H9 (cell line): ENCODE measurements around the gene CDKAL1. TPM values are rescaled to one million over a fixed set of nuclear protein-coding genes. Genes with fewer than 3 reads are reported as not detected.

Source experiments
- DNase-seq: peaks from one replicate; pipeline ENCODE4 v3.0.0-alpha.2; 2017
- H2AFZ ChIP-seq: one replicate; pipeline ENCODE4 v1.6.1; 2013; ENCODE audit warnings: mild to moderate bottlenecking, low read length, control low read depth, moderate library complexity
- H2AK5ac ChIP-seq: 2 replicates; pipeline ENCODE4 v1.6.1; 2013; ENCODE audit warnings: low read length, control low read depth, mixed read lengths; ENCODE audit not compliant: insufficient read length
- H2BK120ac ChIP-seq: one replicate; pipeline ENCODE4 v1.6.1; 2013; ENCODE audit warnings: low read depth, mild to moderate bottlenecking, low read length, control low read depth, inconsistent platforms; ENCODE audit not compliant: poor library complexity, severe bottlenecking
- H2BK12ac ChIP-seq: 2 replicates; pipeline ENCODE4 v1.6.1; 2013; ENCODE audit warnings: low read length, control low read depth, mixed read lengths, low read depth; ENCODE audit not compliant: insufficient read length
- H2BK15ac ChIP-seq: 2 replicates; pipeline ENCODE4 v1.6.1; 2013; ENCODE audit warnings: low read depth, low read length, control low read depth
- H2BK20ac ChIP-seq: one replicate; pipeline ENCODE4 v1.6.1; 2013; ENCODE audit warnings: low read depth, mild to moderate bottlenecking, low read length, control low read depth, inconsistent platforms; ENCODE audit not compliant: poor library complexity, severe bottlenecking
- H2BK5ac ChIP-seq: 2 replicates; pipeline ENCODE4 v1.6.1; 2013; ENCODE audit warnings: low read length, control low read depth, mixed read lengths; ENCODE audit not compliant: insufficient read length
- H3K14ac ChIP-seq: 2 replicates; pipeline ENCODE4 v1.6.1; 2013; ENCODE audit warnings: low read length, control low read depth; ENCODE audit not compliant: insufficient read depth
- H3K18ac ChIP-seq: 2 replicates; pipeline ENCODE4 v1.6.1; 2013; ENCODE audit warnings: low read depth, mild to moderate bottlenecking, mixed read lengths, low read length, control low read depth; ENCODE audit not compliant: insufficient read length
- H3K23ac ChIP-seq: 2 replicates; pipeline ENCODE4 v1.6.1; 2013; ENCODE audit warnings: low read length, control low read depth, mixed read lengths, low read depth; ENCODE audit not compliant: insufficient read length
- H3K23me2 ChIP-seq: 2 replicates; pipeline ENCODE4 v1.6.1; 2013; ENCODE audit warnings: low read depth, mild to moderate bottlenecking, mixed read lengths, low read length, control low read depth; ENCODE audit not compliant: insufficient read length, poor library complexity, severe bottlenecking
- H3K27ac ChIP-seq: 2 replicates; pipeline ENCODE4 v1.5.1; 2013; ENCODE audit warnings: low read length, control low read depth, mixed read lengths, low read depth; ENCODE audit not compliant: insufficient read length
- H3K27me3 ChIP-seq: 2 replicates; pipeline ENCODE4 v1.6.1; 2013; ENCODE audit warnings: low read length, control low read depth, inconsistent platforms; ENCODE audit not compliant: insufficient read depth
- H3K4ac ChIP-seq: 2 replicates; pipeline ENCODE4 v1.6.1; 2013; ENCODE audit warnings: low read depth, mild to moderate bottlenecking, control low read depth, inconsistent platforms, low read length, moderate library complexity
- H3K4me1 ChIP-seq: 2 replicates; pipeline ENCODE4 v1.6.1; 2013; ENCODE audit warnings: low read length, control low read depth, inconsistent platforms; ENCODE audit not compliant: insufficient read depth
- H3K4me2 ChIP-seq: 2 replicates; pipeline ENCODE4 v1.6.1; 2013; ENCODE audit warnings: low read length, control low read depth, mixed read lengths; ENCODE audit not compliant: insufficient read length, insufficient read depth
- H3K56ac ChIP-seq: 2 replicates; pipeline ENCODE4 v1.6.1; 2013; ENCODE audit warnings: low read depth, mild to moderate bottlenecking, mixed read lengths, low read length, control low read depth; ENCODE audit not compliant: insufficient read length
- H3K79me1 ChIP-seq: 2 replicates; pipeline ENCODE4 v1.6.1; 2013; ENCODE audit warnings: low read depth, mild to moderate bottlenecking, moderate library complexity, low read length, control low read depth, inconsistent platforms; ENCODE audit not compliant: insufficient read depth, poor library complexity, severe bottlenecking
- H3K79me2 ChIP-seq: 2 replicates; pipeline ENCODE4 v1.6.1; 2013; ENCODE audit warnings: low read length, control low read depth, inconsistent platforms; ENCODE audit not compliant: insufficient read depth
- H3K9ac ChIP-seq: 2 replicates; pipeline ENCODE4 v1.6.1; 2013; ENCODE audit warnings: low read length, control low read depth, mixed read lengths; ENCODE audit not compliant: insufficient read length; ENCODE audit errors: extremely low read depth
- H3K9me3 ChIP-seq: one replicate; pipeline ENCODE4 v1.6.1; 2013; ENCODE audit warnings: low read depth, low read length, inconsistent platforms; ENCODE audit not compliant: control insufficient read depth
- H3T11ph ChIP-seq: one replicate; pipeline ENCODE4 v1.6.1; 2013; ENCODE audit warnings: mild to moderate bottlenecking, low read length, control low read depth, inconsistent platforms
- H4K20me1 ChIP-seq: one replicate; pipeline ENCODE4 v1.6.1; 2013; ENCODE audit not compliant: control insufficient read depth, insufficient read length, insufficient read depth
- H4K5ac ChIP-seq: 2 replicates; pipeline ENCODE4 v1.6.1; 2013; ENCODE audit warnings: low read depth, mild to moderate bottlenecking, mixed read lengths, low read length, control low read depth; ENCODE audit not compliant: insufficient read length
- H4K8ac ChIP-seq: replicated peaks from 2 replicates; pipeline ENCODE4 v1.6.1; 2013; ENCODE audit warnings: low read length, control low read depth, mixed read lengths, low read depth; ENCODE audit not compliant: insufficient read length
- H4K91ac ChIP-seq: 2 replicates; pipeline ENCODE4 v1.6.1; 2013; ENCODE audit warnings: low read depth, mild to moderate bottlenecking, moderate library complexity, mixed read lengths, low read length, control low read depth; ENCODE audit not compliant: insufficient read length
- H3K27ac Mint-ChIP-seq, 3 experiments: 2 replicates in 2 of 3; 3 replicates in 1 of 3; pipeline ENCODE4 v1.8.0; 2020 to 2021; ENCODE audit warnings: mixed read lengths in 3 of 3, mild to moderate bottlenecking in 1 of 3, moderate library complexity in 1 of 3
- H3K27me3 Mint-ChIP-seq: 2 replicates; pipeline ENCODE4 v1.8.0; 2021; ENCODE audit warnings: low read depth, mild to moderate bottlenecking, moderate library complexity, mixed read lengths
- H3K36me3 Mint-ChIP-seq, 3 experiments: 2 replicates in 2 of 3; 3 replicates in 1 of 3; pipeline ENCODE4 v1.8.0; 2020 to 2021; ENCODE audit warnings: low read depth in 3 of 3, mixed read lengths in 3 of 3; ENCODE audit not compliant: insufficient read depth in 1 of 3
- H3K4me1 Mint-ChIP-seq, 2 experiments: 2 replicates each; pipeline ENCODE4 v1.8.0; 2020; ENCODE audit warnings: mixed read lengths in 2 of 2
- H3K4me3 Mint-ChIP-seq, 2 experiments: 2 replicates in 1 of 2; 3 replicates in 1 of 2; pipeline ENCODE4 v1.8.0; 2020 to 2021; ENCODE audit warnings: mild to moderate bottlenecking in 2 of 2, mixed read lengths in 2 of 2, moderate library complexity in 1 of 2
- H3K9me3 Mint-ChIP-seq, 2 experiments: 2 replicates in 1 of 2; 3 replicates in 1 of 2; pipeline ENCODE4 v1.8.0; 2020; ENCODE audit warnings: mild to moderate bottlenecking in 2 of 2, mixed read lengths in 2 of 2, moderate library complexity in 1 of 2
- WGBS: extraction: QIAGEN DNeasy Blood & Tissue Kit; methylation state at CpG from one replicate; pipeline ENCODE4 v1.1.7; 2013; ENCODE audit warnings: missing lambda C conversion rate, low lambda C conversion rate, mixed read lengths; ENCODE audit not compliant: insufficient read length; ENCODE audit errors: extremely low coverage; 5-methylcytosine and 5-hydroxymethylcytosine counted together
- total RNA-seq: library from RNA; stranded (reverse); gene quantifications from 2 replicates; pipeline ENCODE4 v1.2.1, GENCODE V29; 2021
- TF ChIP-seq, protein P1 (sequence below): fragments of 200-600 bp; sonication (generic); conservative IDR thresholded peaks from 3 replicates; pipeline ENCODE4 v1.8.0; 2021; ENCODE audit warnings: antibody characterized with exemption, mild to moderate bottlenecking

The CDKAL1 gene
- total RNA-seq, 1 experiment from 2014 or later = 23.0 TPM

DNA sequence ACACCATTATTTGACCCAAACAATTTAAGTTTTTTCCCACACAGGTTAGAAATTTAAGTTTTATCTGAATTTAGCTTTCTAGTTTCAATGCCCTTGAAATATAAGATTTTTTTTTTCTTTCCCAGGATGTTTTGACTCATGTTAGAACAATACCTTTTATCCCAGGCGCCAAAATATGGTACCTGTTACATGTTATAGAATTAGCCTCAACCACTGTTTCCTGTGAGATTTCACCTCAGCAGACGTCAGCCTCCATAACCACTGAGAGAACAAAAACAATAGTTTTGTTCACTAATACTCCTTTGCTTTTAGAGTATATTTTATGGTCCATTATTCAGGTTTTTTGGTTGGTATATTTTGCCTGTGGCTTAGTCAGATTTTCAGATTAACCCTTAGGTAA, 302.9 kb downstream of the CDKAL1 start:
- Histone ChIP-seq H3K4me2 (no peak overlapping the region), H2BK120ac (no peak overlapping the region), H3K23me2 (no peaks in the 10 kb centered on the region), H2AK5ac (no peak overlapping the region), H3T11ph (no peak overlapping the region), H4K20me1 (no peaks in the 10 kb centered on the region), H2BK5ac (no peak overlapping the region), H3K14ac (no peak overlapping the region), H2BK15ac (no peak overlapping the region), H3K27ac (no peak overlapping the region), H2BK12ac (no peak overlapping the region), H4K8ac (no peak overlapping the region), H3K79me1 (no peaks in the 10 kb centered on the region), H2AFZ (no peak overlapping the region), H3K18ac (no peak overlapping the region), H4K5ac (no peak overlapping the region), H3K9me3 (no peaks in the 10 kb centered on the region), H3K27me3 (no peaks in the 10 kb centered on the region), H3K56ac (no peak overlapping the region), H4K91ac (no peak overlapping the region), H3K79me2 (no peaks in the 10 kb centered on the region), H3K23ac (no peak overlapping the region), H2BK20ac (no peak overlapping the region), H3K4me1 (peaks cover 6% of the 10 kb centered on the region; the same call in 1 of the 2 replicates), H3K4ac (no peak overlapping the region), H3K9ac (no peak overlapping the region)
- Mint-ChIP-seq H3K4me3 (no peak overlapping the region), H3K9me3 (no peaks in the 10 kb centered on the region; a peak in 1 of 5 replicates), H3K4me1 (peaks cover 21 to 31% of the 10 kb centered on the region in 2 experiments), H3K27me3 (no peaks in the 10 kb centered on the region), H3K36me3 (no peaks in the 10 kb centered on the region; a peak in 1 of 7 replicates), H3K27ac (no peak overlapping the region)
- TF ChIP-seq, protein P1, sequence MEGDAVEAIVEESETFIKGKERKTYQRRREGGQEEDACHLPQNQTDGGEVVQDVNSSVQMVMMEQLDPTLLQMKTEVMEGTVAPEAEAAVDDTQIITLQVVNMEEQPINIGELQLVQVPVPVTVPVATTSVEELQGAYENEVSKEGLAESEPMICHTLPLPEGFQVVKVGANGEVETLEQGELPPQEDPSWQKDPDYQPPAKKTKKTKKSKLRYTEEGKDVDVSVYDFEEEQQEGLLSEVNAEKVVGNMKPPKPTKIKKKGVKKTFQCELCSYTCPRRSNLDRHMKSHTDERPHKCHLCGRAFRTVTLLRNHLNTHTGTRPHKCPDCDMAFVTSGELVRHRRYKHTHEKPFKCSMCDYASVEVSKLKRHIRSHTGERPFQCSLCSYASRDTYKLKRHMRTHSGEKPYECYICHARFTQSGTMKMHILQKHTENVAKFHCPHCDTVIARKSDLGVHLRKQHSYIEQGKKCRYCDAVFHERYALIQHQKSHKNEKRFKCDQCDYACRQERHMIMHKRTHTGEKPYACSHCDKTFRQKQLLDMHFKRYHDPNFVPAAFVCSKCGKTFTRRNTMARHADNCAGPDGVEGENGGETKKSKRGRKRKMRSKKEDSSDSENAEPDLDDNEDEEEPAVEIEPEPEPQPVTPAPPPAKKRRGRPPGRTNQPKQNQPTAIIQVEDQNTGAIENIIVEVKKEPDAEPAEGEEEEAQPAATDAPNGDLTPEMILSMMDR = no peak
- no CpG with 5 or more reads among the region's 2 CpGs for WGBS
- no peak for DNase-seq
